Measurements from ENCODE around the gene FARP1.

DNA sequence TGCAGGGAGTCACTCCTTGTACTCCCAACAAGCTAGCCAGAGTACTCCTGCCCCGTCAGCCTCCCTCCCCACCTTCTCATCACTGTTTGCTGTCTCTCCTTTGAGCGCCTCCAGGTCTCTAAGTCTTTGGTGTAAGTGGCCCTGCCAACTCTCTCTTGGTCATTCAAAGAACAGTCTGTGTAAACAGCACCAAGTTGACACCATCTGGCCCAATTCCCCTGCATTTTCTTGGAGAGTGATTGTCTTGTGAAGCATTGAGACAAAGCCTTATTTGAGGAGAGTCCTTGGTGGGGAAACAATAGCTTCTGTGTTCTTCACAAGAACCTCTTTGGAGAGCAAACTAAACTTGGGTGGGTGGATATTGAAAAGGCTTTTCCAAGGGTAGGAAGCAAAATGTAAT is 148.8 kb downstream of the FARP1 start:
- no peak for TF ChIP-seq IRF2 (CRISPR knock-in tag; IDR thresholded peaks at IDR 0.05; ENCODE audit: borderline replicate concordance, low read depth)
- no peak for TF ChIP-seq NR2C2 (CRISPR knock-in tag; IDR thresholded peaks at IDR 0.05)
- TF ChIP-seq JAZF1 (CRISPR knock-in tag; IDR thresholded peaks at IDR 0.05): no peak
- TF ChIP-seq, protein P1, sequence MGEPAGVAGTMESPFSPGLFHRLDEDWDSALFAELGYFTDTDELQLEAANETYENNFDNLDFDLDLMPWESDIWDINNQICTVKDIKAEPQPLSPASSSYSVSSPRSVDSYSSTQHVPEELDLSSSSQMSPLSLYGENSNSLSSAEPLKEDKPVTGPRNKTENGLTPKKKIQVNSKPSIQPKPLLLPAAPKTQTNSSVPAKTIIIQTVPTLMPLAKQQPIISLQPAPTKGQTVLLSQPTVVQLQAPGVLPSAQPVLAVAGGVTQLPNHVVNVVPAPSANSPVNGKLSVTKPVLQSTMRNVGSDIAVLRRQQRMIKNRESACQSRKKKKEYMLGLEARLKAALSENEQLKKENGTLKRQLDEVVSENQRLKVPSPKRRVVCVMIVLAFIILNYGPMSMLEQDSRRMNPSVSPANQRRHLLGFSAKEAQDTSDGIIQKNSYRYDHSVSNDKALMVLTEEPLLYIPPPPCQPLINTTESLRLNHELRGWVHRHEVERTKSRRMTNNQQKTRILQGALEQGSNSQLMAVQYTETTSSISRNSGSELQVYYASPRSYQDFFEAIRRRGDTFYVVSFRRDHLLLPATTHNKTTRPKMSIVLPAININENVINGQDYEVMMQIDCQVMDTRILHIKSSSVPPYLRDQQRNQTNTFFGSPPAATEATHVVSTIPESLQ (CRISPR knock-in tag; IDR thresholded peaks at IDR 0.05): no peak
- TF ChIP-seq, protein P2, sequence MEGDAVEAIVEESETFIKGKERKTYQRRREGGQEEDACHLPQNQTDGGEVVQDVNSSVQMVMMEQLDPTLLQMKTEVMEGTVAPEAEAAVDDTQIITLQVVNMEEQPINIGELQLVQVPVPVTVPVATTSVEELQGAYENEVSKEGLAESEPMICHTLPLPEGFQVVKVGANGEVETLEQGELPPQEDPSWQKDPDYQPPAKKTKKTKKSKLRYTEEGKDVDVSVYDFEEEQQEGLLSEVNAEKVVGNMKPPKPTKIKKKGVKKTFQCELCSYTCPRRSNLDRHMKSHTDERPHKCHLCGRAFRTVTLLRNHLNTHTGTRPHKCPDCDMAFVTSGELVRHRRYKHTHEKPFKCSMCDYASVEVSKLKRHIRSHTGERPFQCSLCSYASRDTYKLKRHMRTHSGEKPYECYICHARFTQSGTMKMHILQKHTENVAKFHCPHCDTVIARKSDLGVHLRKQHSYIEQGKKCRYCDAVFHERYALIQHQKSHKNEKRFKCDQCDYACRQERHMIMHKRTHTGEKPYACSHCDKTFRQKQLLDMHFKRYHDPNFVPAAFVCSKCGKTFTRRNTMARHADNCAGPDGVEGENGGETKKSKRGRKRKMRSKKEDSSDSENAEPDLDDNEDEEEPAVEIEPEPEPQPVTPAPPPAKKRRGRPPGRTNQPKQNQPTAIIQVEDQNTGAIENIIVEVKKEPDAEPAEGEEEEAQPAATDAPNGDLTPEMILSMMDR (IDR thresholded peaks at IDR 0.05): no peak
- TF ChIP-seq TEAD1 (CRISPR knock-in tag; IDR thresholded peaks at IDR 0.05): no peak
- no peak for TF ChIP-seq ETV6 (CRISPR knock-in tag; IDR thresholded peaks at IDR 0.05)
- no peak for TF ChIP-seq CREB1 (CRISPR knock-in tag; IDR thresholded peaks at IDR 0.05)

Measured in WTC11 (cell line).